IMR-90 (cell line): ENCODE measurements around the gene ARHGEF38. TPM values are rescaled to one million over a fixed set of nuclear protein-coding genes. Genes with fewer than 3 reads are reported as not detected.

ENCODE experiments used
- ATAC-seq: fragments of 200-7000 bp; cut with Tn5 transposase; 2 replicates; pipeline ENCODE4 v1.9.1; 2020; ENCODE audit warnings: low read depth, mild to moderate bottlenecking, moderate library complexity
- BruUV-seq: library from RNA; stranded (reverse); fragments of 400-500 nt; replicated peaks from 2 replicates; lab custom pipeline; 2021; lab: Mats Ljungman, UMichigan
- CTCF ChIA-PET: fragments of 300-600 bp; formaldehyde crosslinking; extraction: SDS; loops from one replicate; lab custom pipeline; 2021; ENCODE audit warnings: antibody characterized with exemption; lab: Yijun Ruan, JAX
- POLR2A ChIA-PET: fragments of 300-600 bp; sonication (Branson Sonifier 250); formaldehyde crosslinking; loops from one replicate; lab custom pipeline; 2022; ENCODE audit warnings: antibody characterized with exemption; ENCODE audit not compliant: unreplicated experiment; lab: Charles Lee
- DNase-seq: peaks from one replicate; pipeline ENCODE4 v3.0.0; 2013
- H2AFZ ChIP-seq: replicated peaks from 2 replicates; pipeline ENCODE3; 2013; ENCODE audit warnings: low read length, mild to moderate bottlenecking; ENCODE audit not compliant: poor library complexity
- H2AK5ac ChIP-seq: 2 replicates; pipeline ENCODE4 v1.6.1; 2013; ENCODE audit warnings: low read depth, low read length, inconsistent platforms
- H2AK9ac ChIP-seq: replicated peaks from 2 replicates; pipeline ENCODE3; 2013; ENCODE audit warnings: mild to moderate bottlenecking, low read depth, low read length, moderate library complexity; ENCODE audit not compliant: poor library complexity
- H2BK120ac ChIP-seq: 2 replicates; pipeline ENCODE4 v1.6.1; 2013; ENCODE audit warnings: low read depth, low read length, inconsistent platforms
- H2BK15ac ChIP-seq: 3 replicates; pipeline ENCODE4 v1.6.1; 2013; ENCODE audit warnings: low read depth, low read length, inconsistent platforms
- H2BK20ac ChIP-seq: 2 replicates; pipeline ENCODE4 v1.6.1; 2013; ENCODE audit warnings: low read depth, mild to moderate bottlenecking, inconsistent platforms, low read length, moderate library complexity
- H2BK5ac ChIP-seq: 2 replicates; pipeline ENCODE4 v1.6.1; 2013; ENCODE audit warnings: mild to moderate bottlenecking, low read depth, low read length, inconsistent platforms; ENCODE audit not compliant: poor library complexity, severe bottlenecking
- H3K14ac ChIP-seq: replicated peaks from 2 replicates; pipeline ENCODE4 v1.6.1; 2013; ENCODE audit warnings: low read depth, low read length, inconsistent platforms
- H3K18ac ChIP-seq: 2 replicates; pipeline ENCODE4 v1.6.1; 2013; ENCODE audit warnings: low read depth, low read length, control low read depth
- H3K23ac ChIP-seq: 2 replicates; pipeline ENCODE4 v1.6.1; 2013; ENCODE audit warnings: low read depth, low read length, inconsistent platforms
- H3K27ac ChIP-seq: 2 replicates; pipeline ENCODE4 v1.5.1; 2013; ENCODE audit warnings: mild to moderate bottlenecking, control low read depth, low read length; ENCODE audit not compliant: insufficient read depth
- H3K27me3 ChIP-seq: 2 replicates; pipeline ENCODE4 v1.6.1; 2013; ENCODE audit warnings: low read length; ENCODE audit not compliant: control insufficient read depth, insufficient read depth
- H3K36me3 ChIP-seq: 2 replicates; pipeline ENCODE4 v1.6.1; 2013; ENCODE audit warnings: low read length, mixed read lengths; ENCODE audit not compliant: control insufficient read depth, insufficient read depth
- H3K4ac ChIP-seq: 2 replicates; pipeline ENCODE4 v1.6.1; 2013; ENCODE audit warnings: low read depth, low read length, inconsistent platforms
- H3K4me1 ChIP-seq: 2 replicates; pipeline ENCODE4 v1.6.1; 2013; ENCODE audit warnings: low read length, mixed read lengths; ENCODE audit not compliant: control insufficient read depth, insufficient read depth
- H3K4me2 ChIP-seq: 2 replicates; pipeline ENCODE4 v1.6.1; 2013; ENCODE audit warnings: low read depth, mild to moderate bottlenecking, control low read depth, low read length, moderate library complexity
- H3K4me3 ChIP-seq: 2 replicates; pipeline ENCODE4 v1.5.1; 2013; ENCODE audit warnings: low read depth, mild to moderate bottlenecking, control low read depth, low read length, moderate library complexity; ENCODE audit not compliant: insufficient read depth
- H3K56ac ChIP-seq: 2 replicates; pipeline ENCODE4 v1.6.1; 2013; ENCODE audit warnings: low read length, inconsistent platforms; ENCODE audit not compliant: insufficient read depth; ENCODE audit errors: extremely low read depth
- H3K79me1 ChIP-seq, 2 experiments: 2 replicates each; pipeline ENCODE4 v1.6.1; 2013; ENCODE audit warnings: low read length in 2 of 2, inconsistent platforms in 1 of 2, low read depth in 1 of 2
- H3K9ac ChIP-seq: 2 replicates; pipeline ENCODE4 v1.6.1; 2013; ENCODE audit warnings: low read depth, low read length, control low read depth
- H3K9me1 ChIP-seq: 2 replicates; pipeline ENCODE4 v1.6.1; 2013; ENCODE audit warnings: low read length, inconsistent platforms; ENCODE audit not compliant: insufficient read depth
- H3K9me3 ChIP-seq: 2 replicates; pipeline ENCODE4 v1.6.1; 2013; ENCODE audit warnings: low read length; ENCODE audit not compliant: control insufficient read depth, insufficient read depth
- H4K20me1 ChIP-seq: 2 replicates; pipeline ENCODE4 v1.6.1; 2013; ENCODE audit warnings: low read length, inconsistent platforms; ENCODE audit not compliant: insufficient read depth
- H4K5ac ChIP-seq: 2 replicates; pipeline ENCODE4 v1.6.1; 2013; ENCODE audit warnings: mild to moderate bottlenecking, low read depth, low read length, control low read depth
- H4K8ac ChIP-seq, 2 experiments: 2 replicates each; pipeline ENCODE4 v1.6.1; 2013; ENCODE audit warnings: low read depth in 2 of 2, low read length in 2 of 2, control low read depth in 1 of 2, inconsistent platforms in 1 of 2
- H4K91ac ChIP-seq: 2 replicates; pipeline ENCODE4 v1.6.1; 2013; ENCODE audit warnings: low read depth, low read length, inconsistent platforms; ENCODE audit not compliant: insufficient read depth
- BHLHE40 ChIP-seq: fragments of 150-350 bp; IDR thresholded peaks from 2 replicates; pipeline ENCODE4 v1.6.1; 2016; ENCODE audit warnings: mild to moderate bottlenecking, low read depth, low read length
- CEBPB ChIP-seq: IDR thresholded peaks from 2 replicates; pipeline ENCODE4 v1.6.1; 2012; ENCODE audit warnings: low read depth, low read length, improper control_type of control experiment
- CHD1 ChIP-seq: IDR thresholded peaks from 2 replicates; pipeline ENCODE4 v1.6.1; 2012; ENCODE audit warnings: low read depth, low read length, improper control_type of control experiment
- ELK1 ChIP-seq: fragments of 150-350 bp; IDR thresholded peaks from 2 replicates; pipeline ENCODE4 v1.6.1; 2016; ENCODE audit warnings: low read depth, mild to moderate bottlenecking, low read length, moderate library complexity, borderline replicate concordance
- FOS ChIP-seq: fragments of 150-350 bp; IDR thresholded peaks from 2 replicates; pipeline ENCODE4 v1.6.1; 2016; ENCODE audit warnings: low read depth, low read length
- MAFK ChIP-seq: IDR thresholded peaks from 2 replicates; pipeline ENCODE4 v1.6.1; 2012; ENCODE audit warnings: low read depth, low read length, improper control_type of control experiment
- MAZ ChIP-seq: IDR thresholded peaks from 2 replicates; pipeline ENCODE4 v1.6.1; 2012; ENCODE audit warnings: low read depth, mild to moderate bottlenecking, low read length, improper control_type of control experiment, moderate library complexity, borderline replicate concordance
- MXI1 ChIP-seq: IDR thresholded peaks from 2 replicates; pipeline ENCODE4 v1.6.1; 2012; ENCODE audit warnings: low read depth, mild to moderate bottlenecking, low read length, moderate library complexity, borderline replicate concordance
- NFE2L2 ChIP-seq: fragments of 150-350 bp; IDR thresholded peaks from 2 replicates; pipeline ENCODE4 v1.6.1; 2016; ENCODE audit warnings: low read depth, mild to moderate bottlenecking, low read length
- POLR2A ChIP-seq: IDR thresholded peaks from 2 replicates; pipeline ENCODE4 v1.6.1; 2012; ENCODE audit warnings: mild to moderate bottlenecking, low read depth, low read length
- RAD21 ChIP-seq: IDR thresholded peaks from 2 replicates; pipeline ENCODE4 v1.6.1; 2012; ENCODE audit warnings: low read length, improper control_type of control experiment
- RCOR1 ChIP-seq: IDR thresholded peaks from 2 replicates; pipeline ENCODE4 v1.6.1; 2012; ENCODE audit warnings: mild to moderate bottlenecking, low read length, improper control_type of control experiment; ENCODE audit not compliant: insufficient replicate concordance
- RFX5 ChIP-seq: IDR thresholded peaks from 2 replicates; pipeline ENCODE4 v1.8.0; 2012; ENCODE audit warnings: low read depth, mild to moderate bottlenecking, low read length, moderate library complexity
- SMC3 ChIP-seq: fragments of 150-350 bp; IDR thresholded peaks from 2 replicates; pipeline ENCODE4 v1.6.1; 2016; ENCODE audit warnings: low read depth, mild to moderate bottlenecking, antibody characterized with exemption, low read length, moderate library complexity
- USF2 ChIP-seq: fragments of 150-350 bp; IDR thresholded peaks from 2 replicates; pipeline ENCODE4 v1.6.1; 2017; ENCODE audit warnings: mild to moderate bottlenecking, antibody characterized with exemption, low read length, low read depth
- WGBS, 2 experiments: methylation state at CpG; one replicate each; pipeline versions ENCODE4 v1.1.5 to v1.1.7; 2013; ENCODE audit warnings: missing lambda C conversion rate in 2 of 2; ENCODE audit not compliant: insufficient read length in 1 of 2; ENCODE audit errors: extremely low coverage in 2 of 2; 5-methylcytosine and 5-hydroxymethylcytosine counted together
- dilution Hi-C: fragments of 300-500 bp; cut with HindIII; formaldehyde crosslinking; loops from one replicate; pipeline ENCODE4 v1.14.3; 2018; ENCODE audit warnings: low sequenced_read_pairs; ENCODE audit not compliant: unreplicated experiment
- in situ Hi-C: fragments of 300-500 bp; cut with MboI; formaldehyde crosslinking; loops from 3 replicates; pipeline ENCODE4 v1.14.3; 2019; ENCODE audit warnings: low sequenced_read_pairs, inconsistent platforms, mixed read lengths
- intact Hi-C: fragments of 100-400 bp; cut with micrococcal nuclease; formaldehyde crosslinking; loops from 2 replicates; pipeline ENCODE4 v1.10.0; 2022
- polyA plus RNA-seq, 3 experiments: library from polyadenylated mRNA; depleted of rRNA; stranded (reverse); fragments of >200 nt; gene quantifications; 2 replicates each; pipeline ENCODE4 v1.2.3, GENCODE V29; 2012; ENCODE audit warnings: low replicate concordance in 1 of 3
- total RNA-seq: library from RNA; depleted of rRNA; stranded (reverse); fragments of >200 nt; gene quantifications from 2 replicates; pipeline ENCODE4 v1.2.3, GENCODE V29; 2012
- TF ChIP-seq, protein P1 (sequence below): conservative IDR thresholded peaks from 2 replicates; pipeline ENCODE4 v1.5.1; 2012; ENCODE audit warnings: mild to moderate bottlenecking, low read depth, low read length, improper control_type of control experiment

Gene ARHGEF38
- total and polyA plus RNA-seq, 2 of the 4 experiments (the other 2 are of a cell fraction): not detected

DNA sequence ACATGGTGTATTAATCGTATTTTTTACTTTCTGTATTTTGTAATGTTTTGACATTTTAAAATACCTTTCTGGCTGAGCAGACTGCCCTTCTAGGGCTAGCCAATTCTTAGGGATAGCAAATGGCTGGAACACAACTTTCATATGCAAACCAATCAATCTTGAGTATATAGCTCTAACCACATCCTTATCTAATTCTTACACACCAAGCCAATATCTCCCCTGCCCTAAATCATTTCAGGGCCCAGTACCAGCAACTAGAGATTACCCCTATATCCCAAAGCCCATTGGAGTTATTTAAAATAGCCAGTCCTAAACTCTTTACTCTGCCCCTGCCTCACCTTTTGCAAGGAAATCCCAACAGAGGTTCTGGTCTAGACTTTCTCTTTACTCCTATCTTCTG lies 97.8 kb downstream of the ARHGEF38 start:
- Histone ChIP-seq H3K23ac (no peak overlapping the region), H4K5ac (no peak overlapping the region), H3K14ac (no peak overlapping the region), H3K4me2 (no peak overlapping the region), H2AK5ac (no peak overlapping the region), H4K8ac (no peak overlapping the region), H3K79me1 (no peaks in the 10 kb centered on the region), H3K9ac (no peak overlapping the region), H3K18ac (no peak overlapping the region), H3K36me3 (no peaks in the 10 kb centered on the region), H2AK9ac (no peak overlapping the region), H4K91ac (no peak overlapping the region), H3K9me3 (no peaks in the 10 kb centered on the region), H3K56ac (no peak overlapping the region), H4K20me1 (no peaks in the 10 kb centered on the region), H3K4me3 (no peak overlapping the region), H2BK20ac (no peak overlapping the region), H2BK15ac (no peak overlapping the region), H2BK5ac (no peak overlapping the region), H2AFZ (no peak overlapping the region), H3K4me1 (no peaks in the 10 kb centered on the region), H3K27ac (no peak overlapping the region), H3K4ac (no peak overlapping the region), H3K9me1 (no peaks in the 10 kb centered on the region), H3K27me3 (peaks cover 2% of the 10 kb centered on the region; the same call in 1 of the 2 replicates), H2BK120ac (no peak overlapping the region)
- intact Hi-C loops (no loop called here), dilution Hi-C loops (no loop called here), in situ Hi-C loops (no loop called here)
- POLR2A ChIA-PET: no interaction called here
- DNase-seq: no peak
- CTCF ChIA-PET: no interaction called here
- BruUV-seq: no TSS peak
- WGBS, 2 experiments: no CpG with 5 or more reads among the region's 1 CpG
- ATAC-seq: no peak
- TF ChIP-seq BHLHE40 (no peak), USF2 (no peak), CEBPB (no peak), MAFK (no peak), MAZ (no peak), CHD1 (no peak), NFE2L2 (no peak), POLR2A (no peak), RFX5 (no peak), SMC3 (no peak), RCOR1 (no peak), RAD21 (no peak), MXI1 (no peak), ELK1 (no peak), FOS (no peak)
- TF ChIP-seq, protein P1, sequence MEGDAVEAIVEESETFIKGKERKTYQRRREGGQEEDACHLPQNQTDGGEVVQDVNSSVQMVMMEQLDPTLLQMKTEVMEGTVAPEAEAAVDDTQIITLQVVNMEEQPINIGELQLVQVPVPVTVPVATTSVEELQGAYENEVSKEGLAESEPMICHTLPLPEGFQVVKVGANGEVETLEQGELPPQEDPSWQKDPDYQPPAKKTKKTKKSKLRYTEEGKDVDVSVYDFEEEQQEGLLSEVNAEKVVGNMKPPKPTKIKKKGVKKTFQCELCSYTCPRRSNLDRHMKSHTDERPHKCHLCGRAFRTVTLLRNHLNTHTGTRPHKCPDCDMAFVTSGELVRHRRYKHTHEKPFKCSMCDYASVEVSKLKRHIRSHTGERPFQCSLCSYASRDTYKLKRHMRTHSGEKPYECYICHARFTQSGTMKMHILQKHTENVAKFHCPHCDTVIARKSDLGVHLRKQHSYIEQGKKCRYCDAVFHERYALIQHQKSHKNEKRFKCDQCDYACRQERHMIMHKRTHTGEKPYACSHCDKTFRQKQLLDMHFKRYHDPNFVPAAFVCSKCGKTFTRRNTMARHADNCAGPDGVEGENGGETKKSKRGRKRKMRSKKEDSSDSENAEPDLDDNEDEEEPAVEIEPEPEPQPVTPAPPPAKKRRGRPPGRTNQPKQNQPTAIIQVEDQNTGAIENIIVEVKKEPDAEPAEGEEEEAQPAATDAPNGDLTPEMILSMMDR: no peak
